CD4-positive, alpha-beta T cell treated with Interferon gamma for 1 hour (primary cell): ENCODE measurements around the gene RIOK2.
A peak's percentile ranks its signal among the peaks of the same experiment; 100 is the strongest.
"Not testable (repeated sequence)": the region's sequence is repeated elsewhere in the genome, so short reads cannot be mapped to it uniquely, and the experiment has no call there.

Source experiments
- DNase-seq: peaks from one replicate; pipeline ENCODE4 v3.0.0-alpha.2; 2020

Gene RIOK2

DNA sequence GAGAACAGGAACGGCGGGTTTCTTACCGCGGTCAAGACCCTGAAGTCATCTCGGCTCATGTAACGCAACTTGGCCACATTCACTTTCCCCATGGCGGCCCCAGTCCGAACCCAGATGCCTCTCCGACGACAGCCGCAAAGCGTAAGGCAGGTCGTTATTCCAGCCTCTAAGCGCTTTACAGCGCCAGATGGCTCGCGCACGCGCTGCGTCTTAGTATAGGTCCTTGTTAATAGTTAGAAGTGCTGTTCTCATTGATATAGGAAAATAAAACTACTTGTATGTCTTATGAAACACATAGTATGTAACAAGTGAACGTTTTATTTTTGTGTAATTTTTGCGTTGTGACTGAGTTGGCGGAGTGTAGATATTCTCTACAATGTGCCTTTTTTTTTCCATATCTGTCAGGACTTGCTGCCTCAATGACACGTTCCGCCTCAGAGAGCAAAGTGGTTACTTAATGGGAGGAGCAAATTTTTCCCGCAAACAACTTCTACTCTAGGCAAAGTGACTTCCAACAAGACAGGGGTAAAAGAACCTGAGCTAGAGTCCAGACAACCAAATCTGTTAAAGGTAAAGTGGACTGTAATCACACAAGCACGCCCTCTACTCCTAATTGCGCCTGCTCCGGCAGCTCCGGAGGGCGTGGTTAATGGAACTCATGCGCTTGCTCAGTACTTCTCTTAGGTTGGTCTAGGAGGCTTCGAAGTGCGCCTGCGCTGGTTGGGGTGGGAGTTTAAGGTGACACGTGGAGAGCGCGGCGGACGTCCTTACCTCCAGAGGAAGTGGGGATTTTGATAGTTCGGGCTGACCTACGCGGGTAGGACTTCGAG lies at the start of gene RIOK2:
Gene RIOK2 (minus strand): TSS at position 148 of the 830 bp plus-strand sequence. CDS start 56 bp downstream, at position 92.
- DNase-seq, result peak; percentile 92

GRCh38 chr5:97231025-97231636 lies 48.1 kb upstream of the RIOK2 start:
- DNase-seq, result no peak

- DNase-seq, result no peak
These were observed 46.7 kb upstream of the RIOK2 start for GRCh38 chr5:97229688-97230285.

- DNase-seq, result no peak
These were observed 46.1 kb upstream of the RIOK2 start for GRCh38 chr5:97229196-97229595.

DNA sequence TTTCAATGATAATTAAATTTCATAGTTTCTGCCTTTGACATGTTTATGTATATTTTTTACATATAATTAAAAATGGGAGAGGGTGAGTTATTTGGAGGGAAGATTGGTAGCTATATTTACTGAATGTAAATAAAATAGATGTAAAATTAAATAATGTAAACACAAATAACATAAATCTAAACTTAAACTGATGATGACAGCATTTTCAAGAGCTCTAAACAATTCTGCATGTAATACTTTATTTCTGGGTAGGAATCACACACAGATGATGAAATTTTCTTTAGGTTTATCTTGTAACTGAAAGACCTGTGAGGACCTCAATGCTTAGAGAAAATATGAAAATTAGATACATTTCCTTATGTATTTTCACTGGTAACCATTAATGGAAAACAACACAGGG lies 42.2 kb upstream of the RIOK2 start:
- DNase-seq, result no peak

- DNase-seq, result no peak
These were observed 41.2 kb upstream of the RIOK2 start for GRCh38 chr5:97224112-97224750.

GRCh38 chr5:97223596-97223995 lies 40.5 kb upstream of the RIOK2 start:
- DNase-seq, result no peak

DNA sequence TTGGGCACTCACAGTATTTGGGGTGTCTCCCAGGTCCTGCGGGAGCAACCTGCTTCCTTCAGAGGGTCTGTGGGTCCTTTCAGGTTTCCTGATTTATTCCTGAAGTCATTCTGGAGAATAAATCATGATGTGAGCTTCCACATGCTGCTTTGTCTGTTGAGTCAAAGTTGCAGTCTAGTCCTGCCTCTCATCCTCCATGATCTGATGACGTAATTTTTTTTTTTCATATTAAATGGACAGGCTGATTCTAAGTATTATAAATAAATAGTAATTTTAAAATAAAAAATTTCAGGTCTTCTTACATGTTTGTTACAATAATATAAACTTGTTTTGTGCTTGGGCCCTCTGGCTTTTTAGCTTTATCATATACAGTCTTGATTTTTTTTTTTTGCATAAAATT lies 26.3 kb upstream of the RIOK2 start:
- no peak for DNase-seq

- no peak for DNase-seq
These were observed 25.7 kb upstream of the RIOK2 start for GRCh38 chr5:97208714-97209113.

- DNase-seq, result no peak
These were observed 25.2 kb upstream of the RIOK2 start for GRCh38 chr5:97208184-97208713.

GRCh38 chr5:97194366-97194765 lies 11.3 kb upstream of the RIOK2 start:
- no peak for DNase-seq

- DNase-seq, result no peak
These were observed 10.3 kb upstream of the RIOK2 start for GRCh38 chr5:97193355-97193688.

- DNase-seq, result peak; percentile 1
These were observed 9.7 kb upstream of the RIOK2 start for GRCh38 chr5:97192580-97193354.

- DNase-seq, result no peak
These were observed 8.8 kb upstream of the RIOK2 start for GRCh38 chr5:97191893-97192292.

- not testable (repeated sequence) for DNase-seq
These were observed 6.5 kb upstream of the RIOK2 start for GRCh38 chr5:97189523-97189922.

DNA sequence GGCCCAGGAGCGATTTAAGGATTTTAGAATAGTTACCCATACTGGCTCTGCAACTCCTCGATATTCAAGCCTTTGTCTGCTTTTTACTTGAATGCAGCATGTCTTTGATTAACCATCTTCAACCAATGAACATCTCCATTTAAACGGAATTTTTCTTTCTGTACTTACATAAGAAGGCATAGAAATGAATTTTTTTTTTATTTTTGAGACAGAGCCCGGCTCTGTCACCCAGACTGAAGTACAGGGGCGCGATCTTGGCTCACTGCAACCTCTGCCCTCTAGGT lies 825 bp upstream of the RIOK2 start:
- no peak for DNase-seq

- no peak for DNase-seq
These were observed 412 bp downstream of the RIOK2 start for GRCh38 chr5:97182571-97183099.

DNA sequence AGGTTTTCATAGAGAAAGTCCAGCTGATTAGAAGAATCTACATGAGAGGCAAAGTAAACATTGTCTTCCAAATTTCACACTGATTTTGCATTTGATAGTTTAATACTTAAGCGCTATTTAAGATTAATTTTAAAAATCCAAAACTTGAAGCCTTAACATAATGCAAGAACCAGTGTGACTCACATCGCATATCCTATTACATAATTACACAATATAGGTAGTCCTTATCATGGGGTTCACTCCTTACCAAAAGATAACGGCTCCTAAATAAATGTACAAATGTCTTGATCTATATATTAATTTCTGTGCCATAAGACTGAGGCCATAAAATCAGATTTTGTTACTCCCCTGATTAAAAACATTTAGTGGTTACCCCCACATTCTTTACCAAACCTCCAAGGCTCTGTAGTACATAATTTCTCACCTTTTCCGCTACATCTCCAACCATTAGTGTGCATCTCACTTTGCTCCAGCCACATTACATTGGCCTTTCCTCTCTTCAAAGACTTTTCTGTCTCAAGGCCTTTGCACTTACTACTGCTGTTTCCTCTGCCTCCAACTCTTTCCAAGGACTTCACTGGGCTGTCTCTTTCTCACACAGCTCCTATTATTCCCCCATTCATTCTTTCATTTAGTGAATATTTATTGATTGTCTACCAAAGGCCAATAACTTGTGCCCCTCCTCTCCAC lies 1.0 kb downstream of the RIOK2 start:
- no peak for DNase-seq

- DNase-seq, result not testable (repeated sequence)
These were observed 3.6 kb downstream of the RIOK2 start for GRCh38 chr5:97179457-97179856.

DNA sequence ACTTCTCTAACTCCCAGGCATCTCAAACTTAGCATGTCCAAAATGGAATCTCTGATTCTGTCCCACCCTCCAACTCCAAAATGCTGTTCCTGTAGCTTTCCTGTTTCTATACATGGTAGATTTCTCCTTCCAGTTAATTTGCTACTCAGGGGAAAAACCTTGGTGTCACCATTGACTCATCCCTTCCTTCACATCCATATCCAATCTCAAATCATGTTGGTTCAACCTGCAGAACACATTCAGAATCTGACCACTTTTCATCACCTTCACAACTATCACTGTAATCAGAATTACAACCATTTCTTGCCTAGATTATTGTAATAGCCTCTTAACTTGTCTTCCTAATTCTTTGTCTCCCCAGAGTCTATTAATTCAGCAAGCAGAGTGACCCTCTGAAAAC lies 10.8 kb downstream of the RIOK2 start:
- no peak for DNase-seq

DNA sequence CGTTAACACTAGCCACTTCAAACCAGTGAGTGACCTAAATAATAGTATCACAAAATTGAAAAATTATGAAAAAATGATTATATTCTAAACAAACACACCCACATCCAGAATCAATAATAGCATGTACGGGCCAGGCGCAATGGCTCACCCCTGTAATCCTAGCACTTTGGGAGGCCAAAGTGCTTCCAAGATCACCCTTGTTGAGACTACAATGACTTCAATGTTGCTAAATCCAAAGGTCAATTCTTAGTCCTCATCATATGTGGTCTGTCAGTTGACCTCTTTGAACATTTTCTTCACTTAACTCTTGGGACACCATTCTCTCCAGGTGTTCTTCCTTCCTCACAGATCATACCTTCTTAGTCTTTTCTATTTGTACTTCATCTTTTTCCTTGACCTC lies 11.3 kb downstream of the RIOK2 start:
- no peak for DNase-seq

DNA sequence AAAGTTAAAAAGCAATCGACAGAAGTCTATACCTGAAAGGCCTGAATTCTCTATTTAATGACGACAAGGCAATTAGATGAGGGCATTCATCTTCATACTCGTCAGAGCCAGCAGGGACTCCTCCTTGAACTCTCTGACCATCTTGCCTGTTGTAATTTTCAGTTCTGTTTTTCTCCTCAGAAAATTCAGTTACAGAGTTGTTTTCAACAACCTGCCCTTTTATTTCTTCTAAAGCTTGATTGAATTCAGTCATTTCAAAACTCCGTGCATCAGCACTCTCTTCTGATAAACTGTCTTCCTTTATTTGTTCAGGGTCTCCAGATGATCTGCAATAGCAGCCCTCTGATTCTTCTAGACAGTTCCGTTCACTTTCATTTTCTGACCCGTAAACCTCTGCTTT lies 15.6 kb downstream of the RIOK2 start:
- no peak for DNase-seq
